Measurements from ENCODE around the gene ZMPSTE24. TPM values are rescaled to one million over a fixed set of nuclear protein-coding genes. Genes with fewer than 3 reads are reported as not detected.

ZMPSTE24 gene
- polyA plus RNA-seq, 3 donors = 6.4 to 45.6 (median 36.0) TPM

- no peaks in the 10 kb centered on the region for H3K27me3 Mint-ChIP-seq (ENCODE audit: low read depth in 3 of 3)
- TF ChIP-seq CTCF (IDR thresholded peaks at IDR 0.05) = no peak
- Histone ChIP-seq H3K4me3 (replicated peaks in 1 of 3; ENCODE audit: low read depth in 2 of 3, low read length in 3 of 3) (no peak overlapping the region), H3K9ac (ENCODE audit: insufficient read depth, low read length, poor library complexity, severe bottlenecking) (no peak overlapping the region), H2AFZ (ENCODE audit: insufficient read depth, low read depth, low read length, poor library complexity, severe bottlenecking) (no peak overlapping the region), H3K36me3 (replicated peaks in 1 of 2; ENCODE audit: control insufficient read depth in 1 of 2, insufficient read depth in 2 of 2, low read length in 2 of 2) (peaks cover 21 to 76% of the 10 kb centered on the region in 2 donors), H3K9me3 (replicated peaks in 1 of 2; ENCODE audit: control insufficient read depth in 1 of 2, insufficient read depth in 1 of 2, low read length in 2 of 2) (no peaks in the 10 kb centered on the region), H3K79me2 (ENCODE audit: insufficient read depth, low read length) (no peaks in the 10 kb centered on the region), H3K27me3 (ENCODE audit: control insufficient read depth in 2 of 2, insufficient read depth in 2 of 2, low read length in 2 of 2) (no peaks in the 10 kb centered on the region), H3K4me1 (ENCODE audit: control insufficient read depth in 1 of 2, insufficient read depth in 2 of 2, low read length in 2 of 2) (no peaks in the 10 kb centered on the region), H4K20me1 (ENCODE audit: insufficient read depth, low read length) (peaks cover 3% of the 10 kb centered on the region), H3K27ac (ENCODE audit: low read depth in 1 of 2, low read length in 2 of 2) (no peak overlapping the region), H3K4me2 (replicated peaks; ENCODE audit: extremely low read depth, low read length, poor library complexity, severe bottlenecking) (no peak overlapping the region)
- WGBS (ENCODE audit: insufficient coverage) = 100% methylated on average over 2 of the region's 3 CpGs
- no peaks in the 10 kb centered on the region for H3K9me3 Mint-ChIP-seq
- no peak overlapping the region for H3K27ac Mint-ChIP-seq
- H3K4me1 Mint-ChIP-seq = no peaks in the 10 kb centered on the region
- DNase-seq = no peak
- H3K4me3 Mint-ChIP-seq = no peak overlapping the region
- intact Hi-C loops (cut with micrococcal nuclease) = loop anchor here in 1 of 2 donors (10.0 kb wide), 1 partner anchor 51 kb away; no protein-coding TSS in a partner anchor
- peaks cover 29 to 60% of the 10 kb centered on the region in 2 donors for H3K36me3 Mint-ChIP-seq
Observed at GRCh38 chr1:40226192-40226591, 31.8 kb upstream of the ZMPSTE24 start.

GRCh38 chr1:40232444-40232843, 25.6 kb upstream of the ZMPSTE24 start:
- intact Hi-C loops (cut with micrococcal nuclease) = no loop called here
- Histone ChIP-seq H3K4me1 (ENCODE audit: control insufficient read depth in 1 of 2, insufficient read depth in 2 of 2, low read length in 2 of 2) (no peaks in the 10 kb centered on the region), H3K79me2 (ENCODE audit: insufficient read depth, low read length) (no peaks in the 10 kb centered on the region), H3K4me2 (replicated peaks; ENCODE audit: extremely low read depth, low read length, poor library complexity, severe bottlenecking) (no peak overlapping the region), H3K9ac (ENCODE audit: insufficient read depth, low read length, poor library complexity, severe bottlenecking) (no peak overlapping the region), H2AFZ (ENCODE audit: insufficient read depth, low read depth, low read length, poor library complexity, severe bottlenecking) (no peak overlapping the region), H3K36me3 (replicated peaks in 1 of 2; ENCODE audit: control insufficient read depth in 1 of 2, insufficient read depth in 2 of 2, low read length in 2 of 2) (peaks cover 62 to 95% of the 10 kb centered on the region in 2 donors), H3K4me3 (replicated peaks in 1 of 3; ENCODE audit: low read depth in 2 of 3, low read length in 3 of 3) (no peak overlapping the region), H4K20me1 (ENCODE audit: insufficient read depth, low read length) (peaks cover 3% of the 10 kb centered on the region), H3K9me3 (replicated peaks in 1 of 2; ENCODE audit: control insufficient read depth in 1 of 2, insufficient read depth in 1 of 2, low read length in 2 of 2) (no peaks in the 10 kb centered on the region), H3K27ac (ENCODE audit: low read depth in 1 of 2, low read length in 2 of 2) (no peak overlapping the region), H3K27me3 (ENCODE audit: control insufficient read depth in 2 of 2, insufficient read depth in 2 of 2, low read length in 2 of 2) (no peaks in the 10 kb centered on the region)
- Mint-ChIP-seq H3K9me3 (no peaks in the 10 kb centered on the region), H3K27ac (peak overlapping the region in 2 of 7 donors; percentile 40 to 63), H3K27me3 (ENCODE audit: low read depth in 3 of 3) (no peaks in the 10 kb centered on the region), H3K4me3 (no peak overlapping the region), H3K4me1 (no peaks in the 10 kb centered on the region), H3K36me3 (peaks cover 64 to 85% of the 10 kb centered on the region in 2 donors)
- no peak for TF ChIP-seq CTCF (IDR thresholded peaks at IDR 0.05)
- 100% methylated on average over 3 of the region's 4 CpGs for WGBS (ENCODE audit: insufficient coverage)
- no peak for DNase-seq
